Adrenal gland (tissue), 5 donors: ENCODE data around the gene KDM2B.

ENCODE experiments used
- POLR2A ChIP-seq, 2 donors: fragments of 450-650 bp; IDR thresholded peaks; one replicate each; pipeline ENCODE4 v1.6.1; 2017; ENCODE audit warnings: antibody characterized with exemption in 2 of 2, mild to moderate bottlenecking in 2 of 2, moderate library complexity in 1 of 2
- TF ChIP-seq, protein P1 (sequence below), 6 experiments: fragments of 450-650 bp in 4 of 6; fragments of 200-600 bp in 2 of 6; sonication (generic) in 1 of 6; IDR thresholded peaks; 1 replicate in 5 of 6; 2 replicates in 1 of 6; pipeline versions ENCODE4 v1.5.1 to v1.8.0; 2016 to 2021; ENCODE audit warnings: antibody characterized with exemption in 6 of 6, mild to moderate bottlenecking in 2 of 6, moderate library complexity in 1 of 6
- donor health status: DM: no; HTN: no; CAD: no.

DNA sequence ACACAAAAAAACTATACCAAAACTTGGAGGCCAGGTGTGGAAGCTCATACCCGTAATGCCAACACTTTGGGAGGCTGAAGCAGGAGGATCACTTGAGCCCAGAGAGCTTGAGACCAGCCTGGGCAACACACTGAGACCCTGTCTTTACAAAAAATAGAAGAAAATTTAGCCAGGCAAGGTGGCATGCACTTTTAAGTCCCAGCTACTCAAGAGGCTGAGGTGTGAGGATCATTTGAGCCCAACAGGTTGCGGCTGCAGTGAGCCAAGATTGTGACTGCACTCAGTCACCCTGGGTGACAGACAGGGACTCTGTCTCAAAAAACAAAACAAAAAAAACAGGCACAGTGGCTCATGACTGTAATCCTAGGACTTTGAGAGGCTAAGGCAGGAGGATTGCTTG is 105.5 kb downstream of the KDM2B start:
- TF ChIP-seq, protein P1, sequence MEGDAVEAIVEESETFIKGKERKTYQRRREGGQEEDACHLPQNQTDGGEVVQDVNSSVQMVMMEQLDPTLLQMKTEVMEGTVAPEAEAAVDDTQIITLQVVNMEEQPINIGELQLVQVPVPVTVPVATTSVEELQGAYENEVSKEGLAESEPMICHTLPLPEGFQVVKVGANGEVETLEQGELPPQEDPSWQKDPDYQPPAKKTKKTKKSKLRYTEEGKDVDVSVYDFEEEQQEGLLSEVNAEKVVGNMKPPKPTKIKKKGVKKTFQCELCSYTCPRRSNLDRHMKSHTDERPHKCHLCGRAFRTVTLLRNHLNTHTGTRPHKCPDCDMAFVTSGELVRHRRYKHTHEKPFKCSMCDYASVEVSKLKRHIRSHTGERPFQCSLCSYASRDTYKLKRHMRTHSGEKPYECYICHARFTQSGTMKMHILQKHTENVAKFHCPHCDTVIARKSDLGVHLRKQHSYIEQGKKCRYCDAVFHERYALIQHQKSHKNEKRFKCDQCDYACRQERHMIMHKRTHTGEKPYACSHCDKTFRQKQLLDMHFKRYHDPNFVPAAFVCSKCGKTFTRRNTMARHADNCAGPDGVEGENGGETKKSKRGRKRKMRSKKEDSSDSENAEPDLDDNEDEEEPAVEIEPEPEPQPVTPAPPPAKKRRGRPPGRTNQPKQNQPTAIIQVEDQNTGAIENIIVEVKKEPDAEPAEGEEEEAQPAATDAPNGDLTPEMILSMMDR (IDR thresholded peaks at IDR 0.05) = no peak
- TF ChIP-seq POLR2A (IDR thresholded peaks at IDR 0.05) = no peak
